Epithelial cell of esophagus (primary cell): ENCODE measurements around the gene C8B.
A peak's percentile ranks its signal among the peaks of the same experiment; 100 is the strongest.

Experiments
- DNase-seq: peaks from one replicate; pipeline ENCODE4 v3.0.0; 2010; ENCODE audit warnings: low read depth
- H3K4me3 ChIP-seq: 2 replicates; pipeline ENCODE4 v1.5.1; 2011; ENCODE audit warnings: mild to moderate bottlenecking, low read length, control low read depth
- CTCF ChIP-seq: IDR thresholded peaks from 2 replicates; pipeline ENCODE4 v1.5.1; 2011; ENCODE audit warnings: low read depth, mild to moderate bottlenecking, low read length, control low read depth, inconsistent platforms; ENCODE audit not compliant: insufficient read depth; ENCODE audit errors: missing control alignments

The C8B gene

GRCh38 chr1:56953386-56953785 is 12.4 kb downstream of the C8B start:
- no peak for TF ChIP-seq CTCF
- H3K4me3 ChIP-seq = no peak overlapping the region

GRCh38 chr1:56952501-56952900 is 13.3 kb downstream of the C8B start:
- no peak for TF ChIP-seq CTCF
- no peak overlapping the region for H3K4me3 ChIP-seq
- no peak for DNase-seq

More at GRCh38 chr1:56953386-56953785, 12.4 kb downstream of the C8B start:
- DNase-seq = no peak

- no peak for TF ChIP-seq CTCF
- no peak for DNase-seq
- no peak overlapping the region for H3K4me3 ChIP-seq
Observed at GRCh38 chr1:56948403-56949023, 17.3 kb downstream of the C8B start.

- DNase-seq = no peak
- TF ChIP-seq CTCF = no peak
- H3K4me3 ChIP-seq = no peak overlapping the region
Observed at GRCh38 chr1:56940039-56940438, 25.8 kb downstream of the C8B start.

GRCh38 chr1:56939209-56939608 is 26.6 kb downstream of the C8B start:
- H3K4me3 ChIP-seq = no peak overlapping the region
- no peak for TF ChIP-seq CTCF
- DNase-seq = no peak

- no peak for TF ChIP-seq CTCF
- no peak overlapping the region for H3K4me3 ChIP-seq
- no peak for DNase-seq
Observed at GRCh38 chr1:56938646-56939045, 27.2 kb downstream of the C8B start.

GRCh38 chr1:56934430-56935060 is 31.3 kb downstream of the C8B start:
- TF ChIP-seq CTCF = no peak
- no peak overlapping the region for H3K4me3 ChIP-seq
- DNase-seq = peak; percentile 8
